Testis (tissue), 3 donors: ENCODE data around the gene MYB. TPM values are rescaled to one million over a fixed set of nuclear protein-coding genes. Genes with fewer than 3 reads are reported as not detected.

ENCODE experiments used
- DNase-seq: peaks from one replicate; pipeline ENCODE4 v3.0.0-alpha.2; 2019
- H3K27ac ChIP-seq, 2 donors: fragments of 200-600 bp; sonication (generic); one replicate each; pipeline ENCODE4 v1.5.1; 2019
- H3K27me3 ChIP-seq: fragments of 200-600 bp; sonication (generic); one replicate; pipeline ENCODE4 v1.5.1; 2019
- H3K36me3 ChIP-seq: fragments of 200-600 bp; sonication (generic); one replicate; pipeline ENCODE4 v1.5.1; 2017; ENCODE audit warnings: low read depth; ENCODE audit errors: missing control alignments
- H3K4me1 ChIP-seq: fragments of 200-600 bp; sonication (generic); one replicate; pipeline ENCODE4 v1.5.1; 2019
- H3K4me3 ChIP-seq, 2 donors: fragments of 200-600 bp; sonication (generic); one replicate each; pipeline ENCODE4 v1.5.1; 2017 to 2019
- H3K9me3 ChIP-seq: fragments of 200-600 bp; sonication (generic); one replicate; pipeline ENCODE4 v1.5.1; 2017
- CTCF ChIP-seq, 3 experiments: fragments of 450-650 bp in 2 of 3; fragments of 200-600 bp in 1 of 3; sonication (generic) in 1 of 3; IDR thresholded peaks; one replicate each; pipeline ENCODE4 v1.5.1; 2016 to 2019; ENCODE audit warnings: antibody characterized with exemption in 3 of 3, mild to moderate bottlenecking in 2 of 3, moderate library complexity in 1 of 3
- POLR2A ChIP-seq: fragments of 450-650 bp; IDR thresholded peaks from one replicate; pipeline ENCODE4 v1.6.1; 2017; ENCODE audit warnings: antibody characterized with exemption, mild to moderate bottlenecking, moderate library complexity
- WGBS, 2 donors: methylation state at CpG; one replicate each; pipeline ENCODE4 v1.1.5; 2018; 5-methylcytosine and 5-hydroxymethylcytosine counted together
- intact Hi-C: fragments of 100-400 bp; cut with DNase I; formaldehyde crosslinking; loops from one replicate; pipeline ENCODE4 v1.15.1; 2023; ENCODE audit warnings: low total_unique reads
- polyA plus RNA-seq: library from polyadenylated mRNA; stranded (reverse); fragments of 350-450 nt; fragmentation: Illumina TruSeq; extraction: RNeasy Lipid Tissue Mini Kit (QIAGEN cat#74804); gene quantifications from one replicate; pipeline ENCODE4 v1.2.3, GENCODE V29; 2014; ENCODE audit warnings: low read depth, low replicate concordance; ENCODE audit not compliant: insufficient read depth
- total RNA-seq, 2 donors: library from RNA; depleted of rRNA; stranded (reverse); fragments of >200 nt; gene quantifications; one replicate each; pipeline ENCODE4 v1.2.3, GENCODE V29; 2016

MYB gene
- total and polyA plus RNA-seq, 3 donors from 2014 or later: 1.5 to 3.7 (median 1.8) TPM

GRCh38 chr6:135261872-135262725 lies 81.0 kb downstream of the MYB start:
- no peaks in the 10 kb centered on the region for H3K27me3 ChIP-seq
- H3K4me1 ChIP-seq: no peaks in the 10 kb centered on the region
- DNase-seq: no peak
- TF ChIP-seq CTCF (IDR thresholded peaks at IDR 0.05) (no peak), POLR2A (no peak)
- no peak overlapping the region for H3K4me3 ChIP-seq
- no peaks in the 10 kb centered on the region for H3K36me3 ChIP-seq
- no peak overlapping the region for H3K27ac ChIP-seq
- H3K9me3 ChIP-seq: no peaks in the 10 kb centered on the region
- 79 to 84% methylated on average over 15 of the region's 15 CpGs for WGBS, 2 donors
- intact Hi-C loops: no loop called here

- no peaks in the 10 kb centered on the region for H3K27me3 ChIP-seq
- intact Hi-C loops: no loop called here
- no peaks in the 10 kb centered on the region for H3K36me3 ChIP-seq
- no peaks in the 10 kb centered on the region for H3K4me1 ChIP-seq
- TF ChIP-seq CTCF (IDR thresholded peaks at IDR 0.05) (no peak), POLR2A (no peak)
- no peak overlapping the region for H3K4me3 ChIP-seq
- DNase-seq: no peak
- no peaks in the 10 kb centered on the region for H3K9me3 ChIP-seq
- H3K27ac ChIP-seq: no peak overlapping the region
- 89 to 92% methylated on average over 3 of the region's 3 CpGs for WGBS, 2 donors
These were observed 84.2 kb downstream of the MYB start for GRCh38 chr6:135265278-135265677.

- Histone ChIP-seq H3K4me1 (no peaks in the 10 kb centered on the region), H3K4me3 (no peak overlapping the region), H3K27ac (no peak overlapping the region), H3K27me3 (no peaks in the 10 kb centered on the region), H3K9me3 (no peaks in the 10 kb centered on the region), H3K36me3 (no peaks in the 10 kb centered on the region)
- TF ChIP-seq CTCF (IDR thresholded peaks at IDR 0.05) (no peak), POLR2A (no peak)
- intact Hi-C loops: no loop called here
- 88 to 89% methylated on average over 8 of the region's 8 CpGs for WGBS, 2 donors
- DNase-seq: no peak
These were observed 85.6 kb downstream of the MYB start for GRCh38 chr6:135266675-135267074.

GRCh38 chr6:135267085-135267484 lies 86.0 kb downstream of the MYB start:
- H3K27me3 ChIP-seq: no peaks in the 10 kb centered on the region
- no peak overlapping the region for H3K4me3 ChIP-seq
- H3K27ac ChIP-seq: no peak overlapping the region
- intact Hi-C loops: no loop called here
- no peaks in the 10 kb centered on the region for H3K9me3 ChIP-seq
- H3K4me1 ChIP-seq: no peaks in the 10 kb centered on the region
- no peak for DNase-seq
- TF ChIP-seq POLR2A: no peak
- TF ChIP-seq CTCF (IDR thresholded peaks at IDR 0.05): no peak
- WGBS, 2 donors: 79 to 81% methylated on average over 2 of the region's 2 CpGs
- H3K36me3 ChIP-seq: no peaks in the 10 kb centered on the region

GRCh38 chr6:135268263-135268662 lies 87.2 kb downstream of the MYB start:
- WGBS, 2 donors: 89 to 91% methylated on average over 3 of the region's 3 CpGs
- no peak for DNase-seq
- Histone ChIP-seq H3K36me3 (no peaks in the 10 kb centered on the region), H3K27me3 (no peaks in the 10 kb centered on the region), H3K9me3 (no peaks in the 10 kb centered on the region), H3K4me1 (no peaks in the 10 kb centered on the region), H3K4me3 (no peak overlapping the region), H3K27ac (no peak overlapping the region)
- no peak for TF ChIP-seq CTCF (IDR thresholded peaks at IDR 0.05)
- no peak for TF ChIP-seq POLR2A
- intact Hi-C loops: no loop called here
